GM18909 (cell line): ENCODE results near the gene ACVR1B.

Experiments used
- ATAC-seq: cut with Tn5 transposase; IDR thresholded peaks from one replicate; pipeline ENCODE4 v1.9.1; 2021; ENCODE audit warnings: mild to moderate bottlenecking; ENCODE audit not compliant: unreplicated experiment, poor library complexity

ACVR1B gene

DNA sequence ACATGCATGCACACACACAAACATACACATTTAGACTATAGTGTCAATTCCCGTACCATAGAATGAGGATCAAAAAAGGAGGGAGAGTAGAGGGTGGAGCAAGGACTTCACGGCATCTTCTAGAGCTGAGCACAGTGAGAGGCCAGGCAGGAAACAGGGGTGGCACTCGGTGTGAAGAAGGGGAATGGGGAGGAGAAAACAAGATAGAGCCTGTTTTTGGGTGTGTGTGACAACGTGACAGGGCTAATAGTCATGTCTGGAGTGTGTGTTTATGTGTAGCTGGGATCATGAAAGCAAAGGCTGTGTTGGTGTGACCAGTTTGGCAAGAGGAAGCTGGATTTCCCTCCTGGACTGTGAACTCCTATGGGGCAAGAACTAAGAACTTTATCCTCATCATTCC, 9.9 kb upstream of the ACVR1B start:
- no peak for ATAC-seq

DNA sequence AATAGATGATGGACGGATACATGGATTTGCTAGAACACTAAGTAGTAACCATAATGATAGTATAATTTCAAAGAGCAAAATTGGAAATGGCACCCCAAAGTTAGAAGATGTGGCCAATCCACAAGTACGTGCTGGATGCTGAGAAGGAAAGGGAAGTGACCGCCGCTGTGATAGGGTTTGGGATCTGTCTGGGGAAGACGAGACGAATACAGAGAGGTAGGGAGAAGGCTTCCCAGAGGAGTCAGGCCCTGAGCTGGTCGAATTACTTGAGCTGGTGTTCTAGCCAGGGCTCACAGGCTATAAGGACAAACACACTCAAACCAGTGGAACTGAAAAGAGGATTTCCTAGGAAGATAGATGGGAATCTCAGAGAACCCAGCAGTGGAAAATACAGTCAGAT, 9.4 kb upstream of the ACVR1B start:
- no peak for ATAC-seq

DNA sequence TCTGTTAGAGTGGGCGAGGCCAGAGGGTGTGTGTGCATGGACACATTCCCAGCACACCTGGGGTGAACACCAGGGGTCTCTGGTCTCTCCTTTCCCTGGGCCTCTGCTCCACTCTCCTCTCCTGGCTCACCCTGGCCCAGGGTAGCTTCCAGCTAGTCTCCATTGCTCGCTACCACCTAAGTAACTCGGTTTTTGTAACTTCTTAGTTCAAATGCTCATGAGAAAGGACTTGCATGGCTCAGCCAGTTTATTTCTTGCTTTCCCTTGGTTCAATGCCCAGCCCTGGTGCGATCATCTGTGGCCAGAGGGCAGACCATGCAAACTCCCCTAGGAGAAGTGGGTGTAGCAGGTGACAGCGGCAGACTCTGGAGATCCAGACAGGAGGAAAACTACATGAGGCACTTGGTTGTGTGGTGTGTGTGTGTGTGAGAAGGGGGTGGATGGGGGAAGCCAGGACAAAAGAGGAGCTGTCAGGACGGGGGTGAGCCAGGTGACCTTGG, 8.9 kb upstream of the ACVR1B start:
- no peak for ATAC-seq

DNA sequence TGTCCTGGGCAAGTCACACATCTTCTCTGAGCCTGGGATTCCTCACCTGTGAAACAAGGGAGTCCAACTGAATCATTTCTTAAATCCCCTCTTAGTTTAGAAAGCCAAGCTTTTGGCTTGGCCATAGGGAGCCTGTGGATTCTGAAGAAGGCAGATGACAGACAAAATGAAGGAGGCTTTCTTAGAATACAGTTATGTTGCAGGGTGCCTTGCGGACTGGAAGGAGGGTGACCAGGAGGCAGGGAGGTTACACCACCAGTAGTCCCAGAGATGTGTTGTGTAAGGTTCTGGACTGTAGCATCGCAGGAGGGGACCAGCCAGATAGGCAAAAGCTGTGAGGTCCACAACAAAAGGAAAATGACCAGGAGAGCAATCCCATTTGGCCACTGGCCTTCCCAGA, 8.2 kb upstream of the ACVR1B start:
- no peak for ATAC-seq

GRCh38 chr12:51944608-51945233, 6.8 kb upstream of the ACVR1B start:
- no peak for ATAC-seq

- no peak for ATAC-seq
Measured at GRCh38 chr12:51947246-51947996, 4.1 kb upstream of the ACVR1B start.

DNA sequence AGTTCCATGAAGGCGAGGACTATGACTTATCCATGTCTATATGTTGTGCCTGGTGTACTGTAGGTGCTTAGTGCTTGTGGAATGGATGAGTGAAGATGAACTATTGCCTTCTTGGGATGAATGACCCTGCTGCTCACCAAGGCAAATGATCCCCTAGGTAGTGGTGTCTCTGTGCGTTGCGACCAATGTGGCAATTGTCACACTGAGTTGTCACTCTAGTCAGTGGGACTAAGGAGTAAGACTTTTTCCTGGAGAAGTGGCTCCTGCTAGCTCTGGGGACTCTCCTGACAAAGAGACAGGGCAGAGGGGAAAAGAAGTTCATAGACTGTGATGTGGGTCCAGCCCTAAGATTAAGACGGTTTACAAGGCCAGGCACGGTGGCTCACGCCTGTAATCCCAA, 3.4 kb upstream of the ACVR1B start:
- ATAC-seq: no peak

DNA sequence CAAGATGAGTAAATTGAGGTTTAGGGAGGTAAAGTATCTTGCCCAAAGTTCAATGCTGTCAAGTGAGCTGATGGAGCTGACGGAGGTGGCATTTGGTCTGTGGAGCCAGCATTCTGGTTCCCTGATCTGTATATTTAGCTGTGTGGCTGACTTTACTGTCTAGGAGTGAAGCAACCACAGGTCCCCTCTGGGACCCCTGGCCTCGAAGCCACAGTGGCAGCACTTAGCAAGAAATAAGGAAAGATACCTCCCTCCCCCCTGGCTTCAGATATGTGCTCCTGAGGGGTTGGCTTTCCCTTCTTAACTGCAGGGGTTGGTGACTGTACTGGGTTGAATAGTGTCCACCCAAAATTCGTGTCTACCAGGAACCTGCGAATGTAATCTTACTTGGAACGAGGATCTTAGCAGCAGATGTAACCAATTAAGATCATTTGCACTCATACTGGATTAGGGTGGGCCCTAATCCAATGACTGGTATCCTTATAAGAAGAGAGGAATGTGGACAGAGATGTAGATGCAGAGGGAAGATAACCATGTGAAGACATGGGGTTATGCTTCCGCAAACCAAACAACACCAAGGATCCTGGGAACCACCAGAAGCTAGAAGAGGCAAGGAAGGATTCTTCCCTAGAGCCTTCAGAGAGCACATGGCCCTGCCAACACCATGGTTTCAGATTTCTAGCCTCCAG, 2.0 kb upstream of the ACVR1B start:
- ATAC-seq: no peak

DNA sequence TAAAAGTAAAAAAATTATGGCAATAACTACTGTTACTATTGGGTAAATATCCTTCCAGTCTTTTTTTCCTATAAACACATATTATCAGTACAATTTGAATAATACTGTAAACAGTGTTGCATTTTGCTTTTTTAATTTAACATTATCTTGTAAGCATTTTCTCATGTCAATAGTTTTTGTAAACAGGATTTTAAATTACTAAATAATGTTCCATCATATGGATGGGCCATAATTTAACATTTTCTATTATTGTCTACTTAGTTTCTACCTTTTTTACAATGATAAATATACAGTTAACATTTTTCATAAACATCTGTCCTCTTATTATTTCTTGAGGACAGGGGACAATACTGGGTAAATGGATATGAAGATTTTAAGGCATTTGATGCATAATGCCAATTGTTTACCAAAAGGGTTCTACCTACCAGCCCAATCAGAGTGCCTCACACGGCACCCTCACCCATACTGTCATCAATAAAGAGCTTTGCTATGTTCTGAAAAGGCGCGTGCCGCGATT, 759 bp upstream of the ACVR1B start:
- no peak for ATAC-seq

DNA sequence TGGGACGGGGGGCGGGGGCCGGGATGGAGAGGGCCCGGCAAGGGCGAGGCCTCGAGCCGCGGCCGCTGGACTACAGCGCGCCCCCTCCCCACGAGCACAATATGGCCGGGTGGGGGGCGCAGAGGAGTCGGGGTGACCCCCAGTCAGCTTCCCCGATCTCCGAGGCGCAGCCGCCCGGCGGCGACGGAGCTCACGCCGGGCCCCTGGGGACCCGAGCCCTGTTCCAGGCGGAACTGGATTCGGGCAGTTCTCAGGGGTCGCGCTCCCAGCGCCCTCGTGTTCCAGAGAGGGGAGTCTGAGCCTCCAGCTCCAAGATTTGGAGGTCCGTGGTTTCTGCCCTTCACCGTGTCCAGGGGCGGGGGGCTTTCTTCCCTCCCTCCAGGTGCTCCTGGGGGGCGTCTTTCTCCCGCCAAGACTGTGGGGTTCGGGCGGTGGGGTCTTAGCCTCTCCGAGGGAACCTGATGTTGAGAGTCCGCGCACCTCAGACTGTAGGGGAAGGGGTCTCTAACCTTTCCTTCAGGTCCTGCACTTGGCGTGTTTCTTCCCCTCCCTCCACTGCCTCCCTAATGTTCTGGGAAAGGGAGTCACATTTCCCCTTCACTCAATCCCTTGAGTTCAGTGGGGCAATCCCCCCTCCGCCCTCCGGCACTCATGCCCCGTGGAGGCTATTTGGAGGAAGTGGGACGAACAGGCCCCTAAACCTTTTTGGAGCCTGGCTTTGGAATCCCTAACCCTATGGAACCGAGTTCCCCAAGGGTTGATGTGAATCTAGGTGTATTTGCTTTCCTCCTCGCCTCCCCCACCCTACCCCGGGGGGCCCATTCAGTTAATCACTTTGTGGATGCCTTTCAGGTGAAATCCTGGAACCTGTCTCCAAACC, 584 bp downstream of the ACVR1B start:
- peak; percentile 15 for ATAC-seq

GRCh38 chr12:51953089-51953488, 1.6 kb downstream of the ACVR1B start:
- ATAC-seq: no peak

- no peak for ATAC-seq
Measured at GRCh38 chr12:51953864-51954263, 2.4 kb downstream of the ACVR1B start.

- ATAC-seq: no peak
Measured at GRCh38 chr12:51954561-51955361, 3.3 kb downstream of the ACVR1B start.

DNA sequence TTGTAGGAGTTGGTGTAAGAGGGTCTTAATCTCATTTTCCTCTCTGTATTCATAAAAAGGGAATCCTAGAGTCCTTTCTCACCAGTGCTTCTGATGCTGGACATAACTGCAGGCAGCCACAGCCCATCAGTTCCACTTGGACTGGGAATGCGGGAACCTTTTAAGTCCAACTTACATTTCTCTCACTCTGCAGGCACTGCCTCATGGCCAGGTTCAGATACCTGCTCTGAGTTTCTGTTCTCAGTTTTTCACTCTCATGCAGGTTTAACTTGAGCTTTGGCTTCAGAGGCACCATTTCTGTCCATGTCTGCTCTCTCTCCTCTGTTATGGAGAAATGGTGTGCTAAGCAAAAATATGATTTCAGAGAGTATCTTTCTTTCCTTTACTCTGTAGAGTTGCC, 4.2 kb downstream of the ACVR1B start:
- no peak for ATAC-seq

GRCh38 chr12:51958542-51958941, 7.0 kb downstream of the ACVR1B start:
- no peak for ATAC-seq

DNA sequence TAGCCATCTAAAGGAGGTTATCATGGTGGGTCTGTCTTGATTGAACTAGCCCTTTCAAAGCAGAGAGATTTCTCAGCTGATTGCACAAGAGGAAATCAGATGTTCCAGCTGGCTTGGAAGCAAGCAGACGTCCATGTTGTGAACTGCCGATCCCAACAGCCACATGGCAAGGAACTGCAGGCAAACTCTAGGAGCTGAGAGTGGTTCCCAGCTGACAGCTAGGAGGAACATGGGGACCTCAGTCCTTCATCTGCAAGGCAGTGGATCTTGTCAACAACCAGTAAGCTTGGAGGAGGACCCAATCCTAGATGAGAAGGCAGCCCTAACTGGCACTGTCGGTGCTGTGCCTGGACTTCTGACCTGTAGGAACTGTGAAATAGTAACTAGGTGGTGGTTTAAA, 7.7 kb downstream of the ACVR1B start:
- no peak for ATAC-seq

DNA sequence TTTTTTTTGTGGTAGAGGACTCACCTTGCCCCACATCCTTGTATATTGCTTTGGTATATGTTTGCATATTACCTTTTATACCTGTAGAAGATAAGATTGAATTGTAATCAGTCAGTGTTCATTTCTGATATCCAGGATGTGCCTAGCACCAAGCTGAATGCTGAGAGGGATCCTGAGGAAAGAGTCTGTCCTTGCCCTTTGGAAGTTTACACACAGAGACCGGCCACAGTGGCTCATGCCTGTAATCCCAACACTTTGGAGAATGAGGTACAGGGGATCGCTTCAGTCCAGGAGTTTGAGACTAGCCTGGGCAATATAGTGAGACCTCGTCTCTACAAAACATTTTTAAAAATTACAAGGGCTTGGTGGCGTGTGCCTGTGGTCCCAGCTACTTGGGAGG, 8.4 kb downstream of the ACVR1B start:
- ATAC-seq: no peak

DNA sequence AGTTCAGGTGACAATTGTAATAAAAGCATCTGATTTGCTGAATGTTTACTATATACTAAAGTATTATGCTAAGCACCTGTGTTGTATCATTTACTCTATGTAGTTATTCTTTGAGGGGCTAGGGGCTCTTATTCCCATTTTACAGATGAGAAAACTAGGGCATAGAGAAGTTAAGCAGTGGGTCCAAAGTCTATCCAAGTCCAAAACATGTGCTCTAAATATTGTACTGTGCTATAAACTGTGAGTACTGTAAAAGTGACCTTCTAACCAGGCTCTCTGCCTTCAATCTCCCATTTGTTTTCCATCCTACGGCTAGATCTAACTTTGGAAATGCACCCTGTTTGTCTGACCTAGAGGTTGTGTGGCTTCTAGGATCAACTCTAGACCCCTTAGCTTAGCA, 9.0 kb downstream of the ACVR1B start:
- no peak for ATAC-seq

- ATAC-seq: no peak
Measured at GRCh38 chr12:51960890-51961289, 9.4 kb downstream of the ACVR1B start.
